ENCODE results near the gene COL3A1. TPM values are rescaled to one million over a fixed set of nuclear protein-coding genes. Genes with fewer than 3 reads are reported as not detected.

The COL3A1 gene
- total and polyA plus RNA-seq, 2 of the 8 experiments (the other 6 are each of a cell fraction or from before 2014, with no cell fraction given) = 0.07 to 0.11 TPM

DNA sequence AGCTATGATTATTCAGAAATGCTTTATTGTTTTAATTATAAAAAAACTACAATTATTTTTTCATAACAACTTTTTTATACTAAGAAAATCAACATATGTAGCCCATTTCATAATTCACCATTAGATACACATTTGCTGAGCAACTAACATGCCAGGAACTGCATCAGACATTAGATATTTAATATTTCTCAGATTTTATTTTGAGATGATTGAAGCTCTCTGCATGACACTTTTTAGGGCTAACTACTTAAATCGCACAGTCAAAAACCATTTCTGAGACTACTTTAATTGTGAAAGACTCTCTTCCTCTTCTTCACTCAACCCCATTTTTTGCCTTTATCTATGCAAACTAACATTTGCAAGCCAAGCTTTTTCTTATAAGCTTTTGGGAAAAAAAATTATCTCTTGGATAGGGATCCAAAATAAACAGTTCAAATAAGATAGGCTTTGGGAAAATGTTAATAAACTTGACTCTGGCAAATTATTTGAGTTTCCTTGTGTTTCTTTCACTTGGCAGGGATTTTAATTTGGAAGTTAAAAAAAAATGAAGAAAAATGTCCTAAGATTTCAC lies 9.1 kb upstream of the COL3A1 start (continued):
- TF ChIP-seq CHD7 (IDR thresholded peaks at IDR 0.05; ENCODE audit: insufficient replicate concordance, low read length) (no peak), RBBP5 (IDR thresholded peaks at IDR 0.05; ENCODE audit: borderline replicate concordance, low read depth, low read length) (no peak), SUZ12 (IDR thresholded peaks at IDR 0.05; ENCODE audit: low read length) (no peak), SIN3A (conservative IDR thresholded peaks at IDR 0.05 in 1 of 2, IDR thresholded peaks at IDR 0.05 in 1 of 2; ENCODE audit: low read depth in 1 of 2, low read length in 2 of 2) (no peak), ZNF274 (IDR thresholded peaks at IDR 0.05; ENCODE audit: borderline replicate concordance, extremely low read depth, low read length) (no peak), EP300 (IDR thresholded peaks at IDR 0.05; ENCODE audit: borderline replicate concordance in 1 of 2, low read depth in 2 of 2, low read length in 2 of 2) (no peak), JUND (IDR thresholded peaks at IDR 0.05; ENCODE audit: low read length) (no peak), RNF2 (IDR thresholded peaks at IDR 0.05; ENCODE audit: borderline replicate concordance, low read depth, low read length, missing control alignments, poor library complexity, severe bottlenecking) (no peak)

Data from H1 (cell line).